Measurements from ENCODE around the gene TMEM63A.

Gene TMEM63A

DNA sequence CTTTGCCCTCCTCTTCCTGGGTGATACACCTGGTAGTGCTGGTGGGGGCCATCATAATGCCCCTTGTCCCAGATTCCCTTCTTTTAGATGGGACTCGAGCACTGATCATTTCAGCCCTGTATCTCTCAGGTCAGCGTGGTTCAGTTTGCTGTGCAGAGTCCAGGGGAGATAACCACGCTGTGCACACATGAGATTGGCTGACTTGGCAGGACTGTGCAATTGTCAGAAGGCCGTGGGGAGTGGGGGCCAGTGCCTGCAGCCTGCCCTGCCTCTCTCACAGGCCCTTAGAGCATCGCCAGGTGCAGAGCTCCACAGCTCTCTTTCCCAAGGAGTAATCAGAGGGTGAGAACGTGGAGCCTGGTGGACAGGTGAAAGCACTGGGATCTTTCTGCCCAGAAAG is 57.1 kb downstream of the TMEM63A start:
- Histone ChIP-seq H4K20me1 (ENCODE audit: insufficient read depth, low read length) (no peaks in the 10 kb centered on the region), H3K4me2 (ENCODE audit: low read depth, low read length) (no peak overlapping the region)

DNA sequence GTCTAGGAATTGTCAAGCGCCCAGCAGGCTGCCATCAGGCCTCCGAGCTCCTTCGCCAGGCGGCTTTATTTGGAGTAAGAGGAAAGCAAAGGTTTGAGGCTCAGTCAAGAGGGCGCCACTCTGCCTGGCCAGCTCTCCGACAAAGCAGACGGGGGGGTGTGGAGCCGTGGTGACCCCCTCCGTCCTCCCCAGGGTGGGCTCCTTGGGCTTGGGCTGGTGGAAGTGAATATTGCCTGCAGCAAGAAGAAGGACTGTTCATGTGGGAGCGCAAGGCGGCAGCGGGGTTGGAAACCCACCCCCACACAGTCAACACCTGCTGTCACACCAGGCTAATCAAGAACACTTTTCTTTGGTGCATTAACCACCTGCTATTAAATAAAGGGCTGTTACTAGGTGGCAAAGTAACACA is 57.6 kb downstream of the TMEM63A start:
- Histone ChIP-seq H3K4me3 (ENCODE audit: low read length) (no peak overlapping the region), H3K27me3 (replicated peaks; ENCODE audit: insufficient read depth, low read length) (no peaks in the 10 kb centered on the region), H3K9ac (ENCODE audit: low read length) (no peak overlapping the region), H3K9me3 (replicated peaks; ENCODE audit: insufficient read depth, low read length) (no peaks in the 10 kb centered on the region), H3F3A (ENCODE audit: insufficient read depth, low read length) (no peaks in the 10 kb centered on the region), H3K36me3 (replicated peaks; ENCODE audit: insufficient read depth, low read length) (no peaks in the 10 kb centered on the region), H3K79me2 (ENCODE audit: low read length) (no peaks in the 10 kb centered on the region), H3K27ac (ENCODE audit: low read length) (no peak overlapping the region), H3K4me1 (ENCODE audit: low read length) (no peaks in the 10 kb centered on the region), H3K9me2 (replicated peaks; ENCODE audit: insufficient read depth, low read length) (no peaks in the 10 kb centered on the region), H2AFZ (ENCODE audit: low read length) (no peak overlapping the region), H4K20me1 (ENCODE audit: insufficient read depth, low read length) (no peaks in the 10 kb centered on the region), H3K4me2 (ENCODE audit: low read depth, low read length) (no peak overlapping the region)
- DNase-seq, result no peak
- TF ChIP-seq, protein P1, sequence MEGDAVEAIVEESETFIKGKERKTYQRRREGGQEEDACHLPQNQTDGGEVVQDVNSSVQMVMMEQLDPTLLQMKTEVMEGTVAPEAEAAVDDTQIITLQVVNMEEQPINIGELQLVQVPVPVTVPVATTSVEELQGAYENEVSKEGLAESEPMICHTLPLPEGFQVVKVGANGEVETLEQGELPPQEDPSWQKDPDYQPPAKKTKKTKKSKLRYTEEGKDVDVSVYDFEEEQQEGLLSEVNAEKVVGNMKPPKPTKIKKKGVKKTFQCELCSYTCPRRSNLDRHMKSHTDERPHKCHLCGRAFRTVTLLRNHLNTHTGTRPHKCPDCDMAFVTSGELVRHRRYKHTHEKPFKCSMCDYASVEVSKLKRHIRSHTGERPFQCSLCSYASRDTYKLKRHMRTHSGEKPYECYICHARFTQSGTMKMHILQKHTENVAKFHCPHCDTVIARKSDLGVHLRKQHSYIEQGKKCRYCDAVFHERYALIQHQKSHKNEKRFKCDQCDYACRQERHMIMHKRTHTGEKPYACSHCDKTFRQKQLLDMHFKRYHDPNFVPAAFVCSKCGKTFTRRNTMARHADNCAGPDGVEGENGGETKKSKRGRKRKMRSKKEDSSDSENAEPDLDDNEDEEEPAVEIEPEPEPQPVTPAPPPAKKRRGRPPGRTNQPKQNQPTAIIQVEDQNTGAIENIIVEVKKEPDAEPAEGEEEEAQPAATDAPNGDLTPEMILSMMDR (IDR thresholded peaks at IDR 0.05; ENCODE audit: low read length), result no peak
- no peak for TF ChIP-seq EZH2 (optimal IDR thresholded peaks at IDR 0.05; ENCODE audit: low read depth, low read length)
- no peak for TF ChIP-seq EZH2phosphoT487 (IDR thresholded peaks at IDR 0.05; ENCODE audit: low read length)

More for the DNA sequence above, 57.1 kb downstream of the TMEM63A start:
- H3K27me3 ChIP-seq (replicated peaks; ENCODE audit: insufficient read depth, low read length), result no peaks in the 10 kb centered on the region
- H3K4me1 ChIP-seq (ENCODE audit: low read length), result no peaks in the 10 kb centered on the region
- H3K27ac ChIP-seq (ENCODE audit: low read length), result no peak overlapping the region
- no peak for TF ChIP-seq EZH2 (optimal IDR thresholded peaks at IDR 0.05; ENCODE audit: low read depth, low read length)
- H2AFZ ChIP-seq (ENCODE audit: low read length), result no peak overlapping the region
- no peaks in the 10 kb centered on the region for H3K36me3 ChIP-seq (replicated peaks; ENCODE audit: insufficient read depth, low read length)
- H3K9ac ChIP-seq (ENCODE audit: low read length), result no peak overlapping the region
- H3K4me3 ChIP-seq (ENCODE audit: low read length), result no peak overlapping the region
- no peaks in the 10 kb centered on the region for H3F3A ChIP-seq (ENCODE audit: insufficient read depth, low read length)
- H3K9me2 ChIP-seq (replicated peaks; ENCODE audit: insufficient read depth, low read length), result no peaks in the 10 kb centered on the region
- H3K79me2 ChIP-seq (ENCODE audit: low read length), result no peaks in the 10 kb centered on the region
- H3K9me3 ChIP-seq (replicated peaks; ENCODE audit: insufficient read depth, low read length), result no peaks in the 10 kb centered on the region
- DNase-seq, result no peak

DNA sequence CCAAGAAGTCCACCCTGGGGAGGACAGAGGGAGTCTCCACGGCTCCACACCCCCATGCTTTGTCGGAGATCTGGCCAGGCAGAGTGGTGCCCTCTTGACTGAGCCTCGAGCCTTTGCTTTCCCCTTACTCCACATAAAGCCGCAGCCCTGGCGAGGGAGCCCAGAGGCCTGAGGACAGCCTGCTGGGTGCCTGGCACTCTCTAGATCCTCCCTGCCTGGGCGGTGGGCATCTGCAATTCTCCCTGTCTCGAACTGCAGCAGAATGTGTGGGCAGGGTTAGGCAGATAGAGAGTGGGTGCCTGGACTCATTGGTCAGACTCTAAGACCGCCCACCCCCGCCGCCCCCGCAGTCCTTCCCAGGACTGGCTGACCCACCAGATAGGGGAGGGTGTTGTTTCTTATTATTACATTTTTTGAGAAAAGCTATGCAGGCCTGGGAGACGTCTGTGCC is 58.3 kb downstream of the TMEM63A start:
- H3K4me2 ChIP-seq (ENCODE audit: low read depth, low read length), result no peak overlapping the region

More for the DNA sequence above, 58.3 kb downstream of the TMEM63A start:
- no peak overlapping the region for H2AFZ ChIP-seq (ENCODE audit: low read length)
- no peaks in the 10 kb centered on the region for H3K79me2 ChIP-seq (ENCODE audit: low read length)
- H4K20me1 ChIP-seq (ENCODE audit: insufficient read depth, low read length), result no peaks in the 10 kb centered on the region
- no peak overlapping the region for H3K9ac ChIP-seq (ENCODE audit: low read length)
- DNase-seq, result no peak
- H3K27ac ChIP-seq (ENCODE audit: low read length), result no peak overlapping the region
- no peaks in the 10 kb centered on the region for H3K4me1 ChIP-seq (ENCODE audit: low read length)
- H3F3A ChIP-seq (ENCODE audit: insufficient read depth, low read length), result no peaks in the 10 kb centered on the region
- no peaks in the 10 kb centered on the region for H3K9me3 ChIP-seq (replicated peaks; ENCODE audit: insufficient read depth, low read length)
- no peaks in the 10 kb centered on the region for H3K36me3 ChIP-seq (replicated peaks; ENCODE audit: insufficient read depth, low read length)
- H3K27me3 ChIP-seq (replicated peaks; ENCODE audit: insufficient read depth, low read length), result no peaks in the 10 kb centered on the region
- no peak overlapping the region for H3K4me3 ChIP-seq (ENCODE audit: low read length)
- TF ChIP-seq EZH2phosphoT487 (IDR thresholded peaks at IDR 0.05; ENCODE audit: low read length) (no peak), EZH2 (optimal IDR thresholded peaks at IDR 0.05; ENCODE audit: low read depth, low read length) (no peak)
- TF ChIP-seq, protein P1 (IDR thresholded peaks at IDR 0.05; ENCODE audit: low read length), result no peak
- H3K9me2 ChIP-seq (replicated peaks; ENCODE audit: insufficient read depth, low read length), result no peaks in the 10 kb centered on the region

Measured in MM.1S (cell line).